ENCODE measurements around the gene LRCOL1. TPM values are rescaled to one million over a fixed set of nuclear protein-coding genes. Genes with fewer than 3 reads are reported as not detected.

The LRCOL1 gene
- total RNA-seq, 1 experiment from 2014 or later = not detected

DNA sequence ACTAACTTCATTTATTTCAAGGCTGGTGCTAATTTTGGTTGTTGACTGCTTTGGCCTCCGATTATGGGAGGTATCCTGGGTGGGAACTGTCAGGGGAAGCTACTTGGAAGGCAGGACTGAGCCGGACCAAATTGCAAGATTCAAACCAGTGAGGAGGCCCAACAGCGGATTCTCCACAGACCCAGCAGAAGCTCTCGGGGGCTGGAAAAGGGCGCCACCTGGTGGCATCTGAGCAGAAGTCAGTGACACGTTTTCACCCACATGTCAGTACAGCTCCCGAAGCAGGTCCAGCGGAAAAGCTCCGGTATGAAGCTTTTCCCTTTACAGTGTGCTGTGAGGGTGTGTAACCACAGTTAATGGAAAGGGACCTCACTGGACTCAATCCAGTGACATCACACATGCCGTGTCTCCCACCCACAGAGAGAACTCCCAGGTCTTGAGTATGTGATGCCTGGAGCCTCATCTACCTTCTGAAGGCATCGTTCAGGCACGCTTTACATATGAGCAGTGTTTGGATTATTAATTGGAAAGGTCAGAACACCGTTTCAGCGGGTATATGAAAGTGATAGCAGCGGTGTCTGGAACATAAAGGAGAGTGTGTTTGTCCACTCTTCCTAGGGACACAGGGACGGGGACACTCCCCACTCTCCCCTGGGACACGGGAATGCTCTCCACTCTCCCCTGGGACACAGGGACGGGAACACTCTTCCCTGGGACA lies 4.6 kb upstream of the LRCOL1 start:
- DNase-seq (ENCODE audit: low read depth, low spot score) (peak; percentile 76), ATAC-seq (peak; percentile 96)
- H4K20me1 ChIP-seq (ENCODE audit: insufficient read depth) = no peaks in the 10 kb centered on the region
- H2AFZ ChIP-seq (ENCODE audit: low read depth, low read length, poor library complexity, severe bottlenecking) = peak overlapping the region; percentile 87
- ChIA-PET RAD21 (ENCODE audit: low non-redundant PET in 1 of 2, low total read pairs in 2 of 2, uncharacterized antibody in 2 of 2, unreplicated experiment in 2 of 2) (interaction anchor here (1.0 to 1.8 kb wide), 4 partner anchors 54 to 201 kb away, joined by 4 to 7 read pairs (median 6); no protein-coding TSS in a partner anchor), CTCF (interaction anchor here (0.6 to 2.8 kb wide), 12 partner anchors 8 to 461 kb away, joined by 3 to 46 read pairs (median 6); no protein-coding TSS in a partner anchor), POLR2A (no interaction called here)
- no peaks in the 10 kb centered on the region for H3K36me3 ChIP-seq (ENCODE audit: control insufficient read depth in 1 of 2, insufficient read depth in 2 of 2, low read length in 2 of 2)
- peak overlapping the region; percentile 25; the same call in 1 of the 2 replicates for H3K9ac ChIP-seq (ENCODE audit: low read length)
- H3K4me3 ChIP-seq (replicated peaks in 1 of 2; ENCODE audit: low read depth in 1 of 2, low read length in 2 of 2) = no peak overlapping the region
- intact Hi-C loops (cut with micrococcal nuclease) = loop anchor here (1.0 to 5.0 kb wide), 5 partner anchors 15 to 463 kb away; no protein-coding TSS in a partner anchor
- H3K4me2 ChIP-seq (ENCODE audit: low read length) = peak overlapping the region; percentile 59
- BruUV-seq (replicated peaks) = no TSS peak
- TF ChIP-seq, protein P1, sequence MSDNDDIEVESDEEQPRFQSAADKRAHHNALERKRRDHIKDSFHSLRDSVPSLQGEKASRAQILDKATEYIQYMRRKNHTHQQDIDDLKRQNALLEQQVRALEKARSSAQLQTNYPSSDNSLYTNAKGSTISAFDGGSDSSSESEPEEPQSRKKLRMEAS (IDR thresholded peaks at IDR 0.05) = peak; percentile 82
- no peak for TF ChIP-seq SRF (IDR thresholded peaks at IDR 0.05; ENCODE audit: low read depth)
- no peak for TF ChIP-seq EZH2 (IDR thresholded peaks at IDR 0.05)
- TF ChIP-seq RAD21 (IDR thresholded peaks at IDR 0.05; ENCODE audit: low read depth) = peak; percentile 98
- TF ChIP-seq CEBPB (IDR thresholded peaks at IDR 0.05; ENCODE audit: low read depth) = no peak
- TF ChIP-seq, protein P2, sequence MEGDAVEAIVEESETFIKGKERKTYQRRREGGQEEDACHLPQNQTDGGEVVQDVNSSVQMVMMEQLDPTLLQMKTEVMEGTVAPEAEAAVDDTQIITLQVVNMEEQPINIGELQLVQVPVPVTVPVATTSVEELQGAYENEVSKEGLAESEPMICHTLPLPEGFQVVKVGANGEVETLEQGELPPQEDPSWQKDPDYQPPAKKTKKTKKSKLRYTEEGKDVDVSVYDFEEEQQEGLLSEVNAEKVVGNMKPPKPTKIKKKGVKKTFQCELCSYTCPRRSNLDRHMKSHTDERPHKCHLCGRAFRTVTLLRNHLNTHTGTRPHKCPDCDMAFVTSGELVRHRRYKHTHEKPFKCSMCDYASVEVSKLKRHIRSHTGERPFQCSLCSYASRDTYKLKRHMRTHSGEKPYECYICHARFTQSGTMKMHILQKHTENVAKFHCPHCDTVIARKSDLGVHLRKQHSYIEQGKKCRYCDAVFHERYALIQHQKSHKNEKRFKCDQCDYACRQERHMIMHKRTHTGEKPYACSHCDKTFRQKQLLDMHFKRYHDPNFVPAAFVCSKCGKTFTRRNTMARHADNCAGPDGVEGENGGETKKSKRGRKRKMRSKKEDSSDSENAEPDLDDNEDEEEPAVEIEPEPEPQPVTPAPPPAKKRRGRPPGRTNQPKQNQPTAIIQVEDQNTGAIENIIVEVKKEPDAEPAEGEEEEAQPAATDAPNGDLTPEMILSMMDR (IDR thresholded peaks at IDR 0.05 in 2 of 3, conservative IDR thresholded peaks at IDR 0.05 in 1 of 3; ENCODE audit: borderline replicate concordance in 1 of 3, insufficient read depth in 1 of 3, low read depth in 2 of 3, low read length in 2 of 3) = peak; percentile 84 to 94 (median 94)
- TF ChIP-seq CBX3 (IDR thresholded peaks at IDR 0.05; ENCODE audit: low read depth) = peak; percentile 52; the same call in 1 of the 2 replicates
- peak; percentile 29 for TF ChIP-seq YY1 (IDR thresholded peaks at IDR 0.05; ENCODE audit: extremely low read depth, insufficient replicate concordance, low read depth, low read length)
- no peak for TF ChIP-seq POLR2A (IDR thresholded peaks at IDR 0.05; ENCODE audit: borderline replicate concordance, extremely low read depth, insufficient read depth, insufficient read length)
- no peak overlapping the region for H3K27ac ChIP-seq (ENCODE audit: low read depth, low read length)
- H3K27me3 ChIP-seq (ENCODE audit: insufficient read depth, low read length) = no peaks in the 10 kb centered on the region
- H3K9me2 ChIP-seq (ENCODE audit: insufficient read depth) = no peaks in the 10 kb centered on the region
- H3K4me1 ChIP-seq (ENCODE audit: control insufficient read depth in 1 of 2, insufficient read depth in 2 of 2, low read length in 2 of 2) = peaks cover 0 to 8% of the 10 kb centered on the region in 2 experiments; a peak in 2 of 4 replicates
- no peaks in the 10 kb centered on the region for H3K9me3 ChIP-seq (ENCODE audit: control insufficient read depth in 1 of 2, insufficient read depth in 1 of 2, low read depth in 1 of 2, low read length in 2 of 2)
- H3K79me2 ChIP-seq (ENCODE audit: insufficient read depth, low read length) = no peaks in the 10 kb centered on the region
